HCT116 (cell line): ENCODE results near the gene PWWP2B. TPM values are rescaled to one million over a fixed set of nuclear protein-coding genes. Genes with fewer than 3 reads are reported as not detected.

ENCODE experiments used
- ATAC-seq: fragments of 200-7000 bp; cut with Tn5 transposase; 2 replicates; pipeline ENCODE4 v1.9.1; 2020; ENCODE audit warnings: mild to moderate bottlenecking, moderate library complexity
- BruUV-seq: library from RNA; stranded (reverse); fragments of 400-500 nt; replicated peaks from 2 replicates; lab custom pipeline; 2021; lab: Mats Ljungman, UMichigan
- CTCF ChIA-PET: fragments of 300-600 bp; sonication (Branson Sonifier 250); formaldehyde crosslinking; loops from one replicate; lab custom pipeline; 2021; ENCODE audit warnings: antibody characterized with exemption; lab: Charles Lee
- POLR2A ChIA-PET: fragments of 300-600, 350-600 bp; sonication (Branson Sonifier 250); formaldehyde crosslinking; loops from one replicate; lab custom pipeline; 2021; ENCODE audit warnings: antibody characterized with exemption; lab: Charles Lee
- RAD21 ChIA-PET, 2 experiments: fragments of 300-600 bp; sonication (Branson Sonifier 250); formaldehyde crosslinking; loops; one replicate each; lab custom pipeline; 2023; ENCODE audit warnings: low total read pairs in 2 of 2; ENCODE audit not compliant: uncharacterized antibody in 2 of 2, unreplicated experiment in 2 of 2, low non-redundant PET in 1 of 2; lab: Charles Lee
- DNase-seq: peaks from one replicate; pipeline ENCODE4 v3.0.0-alpha.2; 2010; ENCODE audit warnings: low read depth, low spot score
- H2AFZ ChIP-seq: fragments of 200-600 bp; shearing (Covaris generic), sonication (generic); 2 replicates; pipeline ENCODE4 v1.6.1; 2017; ENCODE audit warnings: low read depth, mixed run types, mixed read lengths, antibody characterized with exemption, low read length; ENCODE audit not compliant: poor library complexity, severe bottlenecking
- H3K27ac ChIP-seq: 2 replicates; pipeline ENCODE4 v1.5.1; 2012; ENCODE audit warnings: low read depth, low read length
- H3K27me3 ChIP-seq: fragments of 200-600 bp; sonication (generic); 2 replicates; pipeline ENCODE4 v1.6.1; 2016; ENCODE audit warnings: mixed run types, low read length, mixed read lengths; ENCODE audit not compliant: insufficient read depth
- H3K36me3 ChIP-seq, 2 experiments: fragments of 200-500 bp in 1 of 2; fragments of 200-600 bp in 1 of 2; sonication (Bioruptor generic) in 1 of 2; sonication (generic) in 1 of 2; 2 replicates each; pipeline versions ENCODE4 v1.5.1 to v1.6.1; 2014 to 2016; ENCODE audit warnings: low read length in 2 of 2, inconsistent platforms in 1 of 2, mixed read lengths in 1 of 2, mixed run types in 1 of 2; ENCODE audit not compliant: insufficient read depth in 2 of 2, control insufficient read depth in 1 of 2
- H3K4me1 ChIP-seq, 2 experiments: fragments of 200-600 bp in 1 of 2; sonication (generic) in 1 of 2; 2 replicates each; pipeline versions ENCODE4 v1.5.1 to v1.6.1; 2012 to 2017; ENCODE audit warnings: low read length in 2 of 2, inconsistent platforms in 1 of 2, mild to moderate bottlenecking in 1 of 2, mixed read lengths in 1 of 2, mixed run types in 1 of 2, moderate library complexity in 1 of 2; ENCODE audit not compliant: insufficient read depth in 2 of 2, control insufficient read depth in 1 of 2
- H3K4me2 ChIP-seq: fragments of 200-600 bp; sonication (generic); 2 replicates; pipeline ENCODE4 v1.6.1; 2017; ENCODE audit warnings: mixed run types, low read length, mixed read lengths
- H3K4me3 ChIP-seq, 2 experiments: fragments of 200-600 bp in 1 of 2; sonication (generic) in 1 of 2; replicated peaks in 1 of 2; 2 replicates each; pipeline ENCODE4 v1.5.1; 2011 to 2016; ENCODE audit warnings: low read length in 2 of 2, control low read depth in 1 of 2, low read depth in 1 of 2, mild to moderate bottlenecking in 1 of 2, mixed read lengths in 1 of 2, mixed run types in 1 of 2
- H3K79me2 ChIP-seq: fragments of 200-600 bp; sonication (generic); 2 replicates; pipeline ENCODE4 v1.6.1; 2017; ENCODE audit warnings: mild to moderate bottlenecking, mixed run types, low read length, moderate library complexity, mixed read lengths; ENCODE audit not compliant: insufficient read depth
- H3K9ac ChIP-seq: fragments of 200-600 bp; sonication (generic); 2 replicates; pipeline ENCODE4 v1.6.1; 2016; ENCODE audit warnings: low read length, mixed read lengths
- H3K9me2 ChIP-seq: fragments of 200-600 bp; sonication (generic), shearing (Covaris generic); 2 replicates; pipeline ENCODE4 v1.6.1; 2017; ENCODE audit warnings: mixed run types, mild to moderate bottlenecking, moderate library complexity; ENCODE audit not compliant: insufficient read depth
- H3K9me3 ChIP-seq, 2 experiments: fragments of 200-500 bp in 1 of 2; fragments of 200-600 bp in 1 of 2; sonication (Bioruptor generic) in 1 of 2; sonication (generic) in 1 of 2; 2 replicates each; pipeline ENCODE4 v1.6.1; 2014 to 2017; ENCODE audit warnings: low read length in 2 of 2, mixed read lengths in 2 of 2, inconsistent platforms in 1 of 2, low read depth in 1 of 2, mild to moderate bottlenecking in 1 of 2, mixed run types in 1 of 2, moderate library complexity in 1 of 2; ENCODE audit not compliant: control insufficient read depth in 1 of 2, insufficient read depth in 1 of 2
- H4K20me1 ChIP-seq: fragments of 200-600 bp; sonication (generic), shearing (Covaris generic); 2 replicates; pipeline ENCODE4 v1.6.1; 2017; ENCODE audit warnings: mixed run types, mild to moderate bottlenecking, moderate library complexity; ENCODE audit not compliant: insufficient read depth
- CBX3 ChIP-seq: IDR thresholded peaks from 2 replicates; pipeline ENCODE4 v1.6.1; 2012; ENCODE audit warnings: low read depth
- CEBPB ChIP-seq: IDR thresholded peaks from 2 replicates; pipeline ENCODE4 v1.6.1; 2012; ENCODE audit warnings: low read depth
- CTCF ChIP-seq, 3 experiments: fragments of 200-600 bp in 1 of 3; sonication (generic) in 1 of 3; IDR thresholded peaks in 2 of 3; conservative IDR thresholded peaks in 1 of 3; 2 replicates each; pipeline ENCODE4 v1.5.1; 2012 to 2017; ENCODE audit warnings: low read depth in 2 of 3, low read length in 2 of 3, antibody characterized with exemption in 1 of 3, borderline replicate concordance in 1 of 3, control low read depth in 1 of 3, mild to moderate bottlenecking in 1 of 3, mixed read lengths in 1 of 3, mixed run types in 1 of 3, moderate library complexity in 1 of 3; ENCODE audit not compliant: insufficient read depth in 1 of 3
- EGR1 ChIP-seq: IDR thresholded peaks from 2 replicates; pipeline ENCODE4 v1.6.1; 2012; ENCODE audit warnings: low read depth
- ELF1 ChIP-seq: IDR thresholded peaks from 2 replicates; pipeline ENCODE4 v1.6.1; 2012; ENCODE audit warnings: low read depth, borderline replicate concordance
- EZH2phosphoT487 ChIP-seq: fragments of 200-600 bp; IDR thresholded peaks from 2 replicates; pipeline ENCODE4 v1.6.1; 2018; ENCODE audit warnings: antibody characterized with exemption, borderline replicate concordance
- FOSL1 ChIP-seq: IDR thresholded peaks from 2 replicates; pipeline ENCODE4 v1.6.1; 2012; ENCODE audit warnings: low read depth
- MAX ChIP-seq: IDR thresholded peaks from 2 replicates; pipeline ENCODE4 v1.6.1; 2012
- POLR2A ChIP-seq: IDR thresholded peaks from 2 replicates; pipeline ENCODE4 v1.7.0; 2011; ENCODE audit warnings: borderline replicate concordance; ENCODE audit not compliant: insufficient read depth, insufficient read length; ENCODE audit errors: extremely low read depth
- POLR2AphosphoS5 ChIP-seq: IDR thresholded peaks from 2 replicates; pipeline ENCODE4 v1.6.1; 2011; ENCODE audit warnings: mild to moderate bottlenecking, low read depth, low read length, moderate library complexity
- REST ChIP-seq: IDR thresholded peaks from 2 replicates; pipeline ENCODE4 v1.6.1; 2012; ENCODE audit warnings: low read depth
- SIN3A ChIP-seq: IDR thresholded peaks from 2 replicates; pipeline ENCODE4 v1.6.1; 2012; ENCODE audit warnings: low read depth
- SRF ChIP-seq: IDR thresholded peaks from 2 replicates; pipeline ENCODE4 v1.6.1; 2012; ENCODE audit warnings: low read depth
- TCF7L2 ChIP-seq: IDR thresholded peaks from 2 replicates; pipeline ENCODE4 v1.7.0; 2011; ENCODE audit warnings: borderline replicate concordance, inconsistent platforms; ENCODE audit not compliant: insufficient read depth, insufficient read length; ENCODE audit errors: extremely low read depth
- ZFX ChIP-seq: fragments of 450-650 bp; IDR thresholded peaks from 2 replicates; pipeline ENCODE4 v1.6.1; 2017
- intact Hi-C: fragments of 100-400 bp; cut with micrococcal nuclease; formaldehyde crosslinking; loops from 2 replicates; pipeline ENCODE4 v1.10.0; 2022
- total RNA-seq: library from RNA; stranded (reverse); gene quantifications from one replicate; pipeline ENCODE4 v1.2.1, GENCODE V29; 2021; ENCODE audit not compliant: unreplicated experiment

PWWP2B gene
- total RNA-seq, 1 experiment from 2014 or later, result 13.9 TPM

- BruUV-seq, result no TSS peak
- H3K4me3 ChIP-seq, result no peak overlapping the region
- CTCF ChIA-PET, result no interaction called here
- peaks cover 5% of the 10 kb centered on the region; the same call in 1 of the 2 replicates for H3K79me2 ChIP-seq
- H3K27me3 ChIP-seq, result no peaks in the 10 kb centered on the region
- POLR2A ChIA-PET, result no interaction called here
- ATAC-seq (no peak), DNase-seq (no peak)
- intact Hi-C loops, result no loop called here
- no peaks in the 10 kb centered on the region for H4K20me1 ChIP-seq
- peak overlapping the region; percentile 84 for H3K27ac ChIP-seq
- no peak overlapping the region for H2AFZ ChIP-seq
- no peak overlapping the region for H3K4me2 ChIP-seq
- RAD21 ChIA-PET, result no interaction called here
- H3K4me1 ChIP-seq, result peaks cover 40 to 50% of the 10 kb centered on the region in 2 experiments
- no peaks in the 10 kb centered on the region for H3K9me3 ChIP-seq
- no peak overlapping the region for H3K9ac ChIP-seq
- no peaks in the 10 kb centered on the region for H3K36me3 ChIP-seq
- TF ChIP-seq SIN3A (no peak), EGR1 (no peak), CEBPB (no peak), ZFX (no peak), POLR2AphosphoS5 (no peak), SRF (no peak), CBX3 (no peak)
- no peaks in the 10 kb centered on the region for H3K9me2 ChIP-seq
Measured at GRCh38 chr10:132449811-132450181, 52.8 kb downstream of the PWWP2B start.

- no peaks in the 10 kb centered on the region for H3K9me3 ChIP-seq
- ChIA-PET CTCF (no interaction called here), RAD21 (no interaction called here), POLR2A (no interaction called here)
- no peaks in the 10 kb centered on the region for H3K27me3 ChIP-seq
- H3K4me3 ChIP-seq, result no peak overlapping the region
- H3K9me2 ChIP-seq, result no peaks in the 10 kb centered on the region
- H3K36me3 ChIP-seq, result no peaks in the 10 kb centered on the region
- H3K4me1 ChIP-seq, result peaks cover 34 to 44% of the 10 kb centered on the region in 2 experiments
- ATAC-seq, result no peak
- DNase-seq, result no peak
- no peak overlapping the region for H3K9ac ChIP-seq
- no TSS peak for BruUV-seq
- H3K79me2 ChIP-seq, result peaks cover 5% of the 10 kb centered on the region; the same call in 1 of the 2 replicates
- no peaks in the 10 kb centered on the region for H4K20me1 ChIP-seq
- H3K27ac ChIP-seq, result no peak overlapping the region
- no peak overlapping the region for H2AFZ ChIP-seq
- no peak overlapping the region for H3K4me2 ChIP-seq
- intact Hi-C loops, result no loop called here
- no peak for TF ChIP-seq SRF
- no peak for TF ChIP-seq FOSL1
- no peak for TF ChIP-seq MAX
- no peak for TF ChIP-seq POLR2A
- no peak for TF ChIP-seq EZH2phosphoT487
- no peak for TF ChIP-seq TCF7L2
- no peak for TF ChIP-seq POLR2AphosphoS5
- no peak for TF ChIP-seq ELF1
- TF ChIP-seq CBX3, result no peak
- TF ChIP-seq REST, result no peak
- no peak for TF ChIP-seq CTCF (IDR thresholded peaks at IDR 0.05 in 2 of 3, conservative IDR thresholded peaks at IDR 0.05 in 1 of 3; ENCODE audit: borderline replicate concordance in 1 of 3, insufficient read depth in 1 of 3, low read depth in 2 of 3, low read length in 2 of 3)
Measured at GRCh38 chr10:132450466-132450824, 53.4 kb downstream of the PWWP2B start.
